ENCODE measurements around the gene EIF4E1B.

EIF4E1B gene

DNA sequence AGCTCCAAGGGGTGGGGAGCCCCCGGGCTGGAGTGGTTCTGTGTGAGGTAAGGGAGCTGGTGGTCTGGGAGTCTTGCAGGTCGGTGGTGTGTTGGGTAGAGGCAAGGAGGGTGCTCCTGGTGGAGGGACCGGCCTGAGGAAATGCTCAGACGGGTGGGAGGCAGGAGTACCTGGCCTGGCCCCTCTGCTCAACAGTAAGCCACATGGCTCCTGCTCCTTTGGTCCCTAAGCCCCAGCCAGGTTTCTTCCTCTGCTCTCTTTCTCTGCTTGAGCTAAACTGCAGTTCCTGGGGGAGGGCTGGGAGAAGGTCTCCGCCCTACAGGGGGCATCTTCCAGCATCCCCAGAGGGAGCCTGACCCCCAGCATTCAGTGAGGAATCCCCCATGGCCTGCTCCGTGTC, 34.0 kb downstream of the EIF4E1B start:
- DNase-seq (ENCODE audit: low spot score): no peak

DNA sequence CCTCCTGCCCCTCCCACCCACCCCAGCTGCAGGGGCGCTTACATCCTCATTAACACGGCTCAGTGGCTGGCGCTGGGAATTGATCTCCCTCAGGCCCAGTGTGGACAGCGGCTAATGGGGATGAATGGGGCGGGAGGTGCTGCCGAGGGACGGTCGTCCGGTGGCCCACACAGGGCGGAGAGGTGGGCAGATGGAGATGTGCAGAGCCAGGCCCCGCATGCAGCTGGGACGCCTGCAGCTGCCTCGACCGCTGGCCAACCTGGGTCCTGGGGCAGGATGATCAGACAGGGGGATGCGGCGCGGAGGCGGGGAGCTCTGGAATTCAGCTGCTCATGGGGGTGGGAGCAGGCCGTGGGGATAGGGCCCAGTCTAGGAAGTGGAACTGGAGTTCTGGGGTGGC, 34.4 kb downstream of the EIF4E1B start:
- DNase-seq (ENCODE audit: low spot score): no peak

DNA sequence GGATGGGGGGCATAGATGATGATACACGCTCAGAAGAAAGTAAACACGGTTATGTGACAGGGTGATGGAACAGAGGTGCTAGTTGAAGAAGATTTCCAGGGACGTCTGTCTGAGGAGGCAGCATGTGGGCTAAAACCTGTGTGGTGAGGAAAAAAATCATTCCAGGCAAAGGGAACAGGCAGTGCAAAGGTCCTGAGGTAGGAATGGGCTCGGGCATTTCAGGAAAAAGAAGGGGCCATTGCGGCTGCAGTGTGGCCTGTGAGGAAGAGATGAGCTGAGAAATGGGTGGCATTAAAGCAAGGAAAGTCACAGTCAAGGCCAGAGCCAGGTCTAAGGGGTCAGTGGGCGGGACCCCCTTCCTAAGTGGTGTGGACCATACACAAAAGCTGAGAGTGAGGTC, 35.0 kb downstream of the EIF4E1B start:
- no peak for DNase-seq (ENCODE audit: low spot score)

DNA sequence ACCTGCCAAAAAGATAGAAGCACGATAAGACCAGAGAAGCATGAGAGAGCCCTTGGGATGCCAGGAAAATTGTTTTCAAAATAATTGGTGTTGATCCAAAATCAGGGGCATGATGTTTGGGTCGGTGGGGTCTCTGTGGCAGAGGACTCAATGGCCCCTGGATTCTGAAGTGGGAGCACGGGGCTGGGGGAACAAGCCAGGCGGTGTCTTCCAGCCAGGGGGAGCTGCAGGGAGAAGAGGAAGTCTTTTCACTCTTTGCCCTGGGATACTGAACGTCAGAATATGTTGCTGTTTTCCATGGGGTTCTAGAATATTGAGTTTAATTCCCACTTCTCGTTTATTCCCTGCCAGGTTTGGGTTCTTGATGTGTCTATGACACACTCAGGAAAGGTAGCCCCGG, 37.2 kb downstream of the EIF4E1B start:
- DNase-seq (ENCODE audit: low spot score): no peak

DNA sequence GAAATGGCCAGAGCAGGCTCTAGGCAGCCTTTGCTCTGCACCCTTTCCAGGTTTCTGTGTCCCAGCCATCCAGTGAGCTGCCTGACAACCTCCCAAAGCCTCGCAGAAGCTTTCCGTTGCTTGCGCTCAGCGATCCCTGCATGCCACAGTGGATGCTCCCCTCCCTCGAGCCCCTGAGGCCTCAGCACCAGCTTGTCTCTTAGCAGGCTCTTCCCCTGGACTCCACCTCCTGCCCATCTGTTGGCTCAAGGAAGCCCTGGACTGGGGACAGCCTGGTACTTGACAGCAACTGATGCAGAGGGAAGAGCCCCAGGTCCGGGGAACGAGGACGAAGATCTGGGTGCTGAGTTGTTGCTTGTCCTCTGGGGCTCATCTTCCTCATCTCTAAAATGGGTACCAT, 40.0 kb downstream of the EIF4E1B start:
- no peak for DNase-seq (ENCODE audit: low spot score)

DNA sequence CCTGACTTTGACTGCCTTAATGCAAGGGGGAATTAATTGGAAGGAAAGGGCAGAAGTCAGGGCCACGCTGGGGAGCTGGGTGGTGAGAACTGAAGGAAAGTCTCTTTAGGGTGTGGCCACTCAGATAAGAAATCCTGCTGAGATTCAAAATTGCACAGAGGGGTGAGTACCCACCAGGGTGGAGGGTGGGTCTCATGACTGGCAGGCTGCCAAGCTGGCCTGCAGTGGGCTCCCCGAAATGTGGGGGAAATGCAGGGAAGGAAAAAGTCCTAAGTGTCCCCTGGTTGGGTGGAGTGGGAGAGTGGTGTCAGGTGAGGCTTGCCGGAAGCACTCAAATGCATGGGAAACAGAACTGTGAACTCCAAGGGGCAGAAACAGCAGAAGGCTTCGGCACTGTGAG, 40.9 kb downstream of the EIF4E1B start:
- no peak for DNase-seq (ENCODE audit: low spot score)

DNA sequence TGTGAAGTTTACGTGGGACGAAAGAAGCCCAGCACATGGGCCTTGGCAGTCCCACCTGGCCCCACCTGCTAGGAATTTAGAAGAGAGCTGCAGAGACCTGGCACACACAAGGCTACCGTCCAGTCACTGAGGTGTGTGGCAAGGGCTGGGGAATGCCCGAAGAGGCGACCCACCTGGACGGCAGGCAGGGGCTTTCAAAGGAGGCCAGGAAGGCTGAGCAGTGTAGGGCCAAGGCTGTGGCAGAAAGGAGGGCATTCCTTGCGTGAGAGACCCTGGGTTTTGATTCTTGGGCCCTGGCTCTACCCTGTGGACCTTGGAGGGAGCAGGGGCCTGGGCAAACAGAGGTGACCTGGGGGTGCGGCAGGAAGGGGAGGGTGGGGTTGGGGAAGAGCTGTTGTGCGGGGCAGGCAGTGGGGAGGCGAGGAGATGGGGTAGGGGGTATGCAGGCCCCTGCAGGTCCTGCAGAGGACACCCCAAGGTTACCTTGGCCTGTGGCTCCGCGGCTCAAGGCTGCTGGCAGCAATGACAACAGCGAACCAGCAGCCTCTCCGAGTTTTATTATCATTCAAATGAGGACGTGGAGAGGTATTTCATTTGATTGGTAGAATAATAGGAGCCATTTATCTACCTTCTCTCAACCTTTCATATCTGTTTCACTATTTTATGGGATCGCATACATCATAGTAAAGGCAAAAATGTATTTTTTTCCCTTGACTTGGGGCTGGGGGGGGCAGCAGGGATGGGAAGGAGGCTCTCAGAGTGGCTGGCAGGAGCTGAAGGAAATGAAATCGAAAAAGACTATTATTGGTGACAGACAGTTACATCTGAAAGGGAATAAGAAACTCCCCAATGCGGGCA, 41.6 kb downstream of the EIF4E1B start:
- no peak for DNase-seq (ENCODE audit: low spot score)

DNA sequence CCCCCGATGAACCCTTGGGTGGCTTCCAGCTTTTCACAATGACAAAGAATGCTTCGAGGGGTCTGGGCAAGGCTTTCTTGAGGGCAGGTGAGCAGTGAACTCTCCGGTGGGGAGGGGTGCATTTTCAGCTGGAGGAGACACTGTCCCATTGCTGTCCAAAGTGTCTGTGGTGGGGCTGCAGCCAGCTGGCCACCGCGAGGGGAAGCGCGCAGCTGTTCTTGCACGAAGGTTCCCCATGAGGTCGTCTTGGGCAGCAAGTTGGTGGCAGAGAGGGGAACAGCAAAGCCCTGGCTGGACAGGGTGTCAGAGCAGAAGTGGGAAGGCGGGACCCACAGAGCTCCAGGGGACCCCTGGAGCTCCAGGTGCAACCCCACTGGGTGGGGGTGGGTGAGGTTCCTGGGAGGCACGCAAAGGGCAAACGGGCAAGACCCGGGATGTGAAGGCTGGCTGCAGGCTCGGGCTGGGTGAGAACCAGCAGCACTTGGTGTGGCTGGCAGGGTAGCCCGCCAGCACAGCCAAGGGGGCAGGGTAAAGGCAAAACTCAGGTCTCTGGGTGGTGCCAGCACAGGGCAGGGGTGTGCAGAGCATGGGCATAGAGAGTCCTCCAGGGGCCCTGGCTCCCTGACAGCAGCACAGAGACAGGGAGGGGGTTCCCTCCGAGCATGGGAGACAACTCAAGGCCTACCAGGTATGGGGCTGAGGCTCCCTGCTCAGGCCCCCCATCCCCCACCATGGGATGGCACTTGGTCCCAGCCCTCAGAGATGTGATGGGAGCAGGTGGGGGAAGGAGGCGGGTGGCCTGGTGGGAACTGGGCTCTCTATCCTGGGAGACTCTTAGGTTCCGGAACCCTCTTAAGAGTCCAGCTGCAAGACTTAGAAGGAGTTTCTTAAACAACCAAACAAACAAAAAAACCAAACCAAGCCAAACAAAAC, 43.4 kb downstream of the EIF4E1B start:
- DNase-seq (ENCODE audit: low spot score): no peak

DNA sequence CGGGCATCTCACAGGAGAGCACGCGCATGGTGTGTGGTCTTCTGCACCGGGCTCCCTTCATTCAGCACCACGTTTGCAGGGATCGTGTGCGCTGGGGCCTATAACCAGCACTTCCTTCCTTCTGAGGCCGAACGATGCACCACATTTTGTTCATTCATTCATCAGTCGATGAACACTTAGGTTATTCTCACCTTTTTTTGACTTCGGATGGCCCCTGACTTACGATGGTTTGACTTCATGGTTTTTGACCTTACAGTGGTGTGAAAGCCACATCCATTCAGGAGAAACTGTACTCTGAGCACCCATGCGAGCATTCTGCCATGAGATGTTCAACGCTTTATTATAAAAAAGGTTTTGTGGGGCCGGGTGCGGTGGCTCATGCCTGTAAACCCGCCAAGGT, 44.3 kb downstream of the EIF4E1B start:
- DNase-seq (ENCODE audit: low spot score): no peak

DNA sequence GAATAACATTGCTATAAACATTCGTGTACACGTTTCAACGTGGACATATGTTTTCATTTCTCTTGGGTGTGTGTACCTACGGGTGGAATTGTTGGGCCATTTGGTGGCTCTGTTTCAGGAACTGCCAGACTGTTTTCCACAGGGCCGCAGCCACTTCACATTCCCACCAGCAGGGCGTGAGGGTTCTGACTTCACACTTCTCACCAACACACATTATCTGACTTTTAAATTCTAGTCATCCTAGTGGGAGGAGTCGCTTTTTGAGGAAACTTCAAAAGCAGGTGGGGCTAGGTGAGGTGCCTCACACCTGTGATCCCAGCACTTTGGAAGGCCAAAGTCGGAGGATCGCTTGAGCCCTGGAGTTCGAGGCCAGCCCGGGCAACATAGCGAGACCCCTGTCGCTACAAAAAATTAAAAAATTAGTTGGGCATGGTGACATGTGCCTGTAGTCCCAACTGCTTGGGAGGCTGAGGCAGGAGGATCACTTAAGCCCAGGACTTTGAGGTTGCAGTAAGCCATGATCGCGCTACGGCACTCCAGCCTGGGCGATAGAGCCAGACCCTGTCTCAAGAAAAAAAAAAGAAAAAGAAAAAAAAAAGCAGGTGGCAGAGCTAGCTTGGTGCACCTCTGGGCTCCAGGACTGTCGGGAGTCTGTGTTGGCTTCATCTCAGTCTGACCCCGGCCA, 45.3 kb downstream of the EIF4E1B start:
- DNase-seq (ENCODE audit: low spot score): peak; percentile 38

DNA sequence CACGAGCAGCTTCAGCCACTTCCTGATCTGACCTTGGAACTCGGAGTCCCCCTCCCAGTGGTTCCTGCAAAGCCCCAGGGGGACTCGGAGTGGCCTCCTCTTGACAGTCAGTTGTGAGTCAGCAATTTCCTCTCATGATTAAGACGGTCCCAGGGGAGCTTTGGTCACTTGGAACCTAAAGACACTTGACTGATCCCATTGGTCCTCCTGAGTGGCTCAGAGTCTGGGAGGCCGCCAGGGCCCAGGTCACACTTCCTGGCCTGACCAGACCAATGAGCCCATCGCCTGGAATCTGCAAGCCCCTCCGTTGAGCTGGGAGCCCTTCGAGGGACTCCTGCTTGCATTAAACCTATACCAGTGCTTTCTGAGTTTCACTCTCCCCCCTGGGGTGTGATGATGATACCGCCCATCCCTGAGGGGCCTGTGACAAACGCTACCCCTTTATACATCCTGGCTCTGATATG, 45.9 kb downstream of the EIF4E1B start:
- peak; percentile 71 for DNase-seq (ENCODE audit: low spot score)

DNA sequence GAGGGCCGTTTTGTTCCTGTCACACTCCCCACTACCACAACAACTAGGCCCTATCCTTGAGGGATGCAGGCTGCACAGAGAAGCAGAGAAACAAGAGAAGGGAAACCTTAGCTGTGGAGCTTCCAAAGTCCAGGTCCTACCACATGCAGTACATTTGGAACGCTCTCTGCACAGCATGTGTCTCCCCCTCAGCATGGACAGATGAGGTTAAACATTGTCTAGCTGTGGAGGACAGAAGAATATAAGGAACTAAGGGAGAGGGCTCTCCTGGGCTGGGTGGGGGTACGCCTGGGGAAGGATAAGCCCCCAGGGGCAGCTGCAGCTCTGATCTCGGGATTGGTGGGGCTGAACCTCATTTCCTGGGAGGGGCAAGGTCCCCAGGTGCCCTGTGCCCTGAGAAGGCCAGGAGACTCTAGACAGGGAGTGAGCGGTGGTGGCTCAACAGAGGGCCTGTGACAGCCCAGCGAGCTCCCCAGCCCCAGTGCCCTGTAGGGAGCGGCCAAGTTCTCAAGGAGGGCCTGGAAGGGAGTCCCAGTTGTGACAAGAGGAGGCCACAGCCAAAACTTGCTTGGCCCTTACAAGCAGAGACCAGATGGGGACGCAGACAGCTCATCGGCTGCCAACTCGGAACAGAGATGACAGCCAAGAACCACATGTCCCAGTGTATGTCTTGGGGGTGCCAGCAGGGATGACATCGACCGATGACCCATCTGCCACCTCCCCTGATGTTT, 46.9 kb downstream of the EIF4E1B start:
- DNase-seq (ENCODE audit: low spot score): peak; percentile 30

DNA sequence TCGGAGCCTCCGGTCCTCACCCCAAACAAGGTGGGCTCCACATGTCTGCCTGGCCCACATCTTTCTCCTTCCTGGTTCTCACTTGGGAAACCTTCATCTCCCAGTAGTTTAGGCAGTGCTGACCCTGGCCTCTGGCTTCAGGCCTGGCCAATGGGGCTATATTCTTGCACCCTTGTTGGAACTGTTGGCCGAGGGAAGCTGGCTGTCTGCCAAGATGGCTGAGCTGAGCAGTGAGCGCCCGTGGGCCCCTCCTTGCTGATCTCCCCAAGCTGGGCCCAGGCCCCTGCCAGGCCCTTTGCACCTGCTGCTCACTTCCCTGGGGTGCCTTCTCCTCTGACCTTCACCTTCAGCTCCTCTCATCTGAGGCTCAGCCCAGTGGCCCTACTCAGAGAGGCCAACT, 48.1 kb downstream of the EIF4E1B start:
- DNase-seq (ENCODE audit: low spot score): no peak

DNA sequence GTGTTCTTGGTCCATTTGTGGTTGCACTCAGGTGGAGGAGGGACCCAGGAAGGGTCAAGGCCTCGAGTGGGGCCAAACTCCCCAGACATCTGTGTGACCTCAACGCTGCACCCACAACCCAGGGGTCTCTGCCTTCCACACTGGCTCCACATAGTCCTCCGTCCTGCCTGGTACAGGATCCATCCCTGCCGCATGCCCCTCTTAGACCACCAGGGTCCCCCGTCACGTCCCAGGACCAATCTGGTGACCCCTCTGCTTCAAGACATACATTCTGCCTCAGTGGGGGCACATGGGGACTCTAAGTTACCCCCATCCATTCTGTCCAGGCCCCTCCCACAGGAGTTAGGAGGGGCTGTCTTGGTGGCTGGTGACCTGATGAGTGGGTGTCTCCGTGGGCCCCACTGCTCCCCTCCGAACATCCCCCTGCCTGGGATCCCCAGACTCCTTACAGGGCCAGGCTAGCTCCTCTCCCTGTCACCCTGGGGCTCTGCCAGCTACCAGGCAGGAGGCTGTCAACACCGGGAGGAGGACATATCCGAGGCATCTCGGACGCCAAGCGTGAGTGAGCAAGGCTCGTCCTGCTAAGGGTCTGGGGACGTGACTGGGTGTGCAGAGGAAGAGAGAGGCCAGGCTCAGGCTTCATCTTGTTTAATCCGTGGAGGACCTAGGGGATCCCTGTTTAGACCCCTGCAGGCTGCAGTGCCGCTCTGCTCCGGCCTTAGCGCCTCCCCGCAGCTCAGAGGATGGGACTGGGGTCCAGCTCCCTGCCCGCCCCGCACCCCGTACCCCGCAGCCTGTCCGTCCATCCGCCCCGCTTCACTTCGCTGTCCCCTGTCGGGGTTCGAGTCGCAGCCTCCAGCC, 49.1 kb downstream of the EIF4E1B start:
- no peak for DNase-seq (ENCODE audit: low spot score)

DNA sequence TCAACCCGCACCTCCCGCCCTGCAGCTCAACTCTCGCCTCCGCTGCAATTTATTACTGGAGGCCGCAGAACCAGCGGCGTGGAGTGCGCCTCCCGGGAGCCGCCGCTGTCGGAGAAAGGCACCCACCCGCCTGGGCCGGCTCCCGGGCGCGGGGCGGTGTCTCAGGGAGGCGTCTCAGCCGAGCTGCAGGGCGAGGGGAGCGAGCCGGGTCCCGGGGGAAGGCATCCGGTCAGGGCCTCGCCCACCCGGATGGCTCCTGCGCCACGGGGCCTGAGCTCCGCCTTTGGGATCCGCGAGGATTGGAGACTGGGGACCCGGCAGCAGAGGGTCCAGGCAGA, 49.7 kb downstream of the EIF4E1B start:
- no peak for DNase-seq (ENCODE audit: low spot score)

DNA sequence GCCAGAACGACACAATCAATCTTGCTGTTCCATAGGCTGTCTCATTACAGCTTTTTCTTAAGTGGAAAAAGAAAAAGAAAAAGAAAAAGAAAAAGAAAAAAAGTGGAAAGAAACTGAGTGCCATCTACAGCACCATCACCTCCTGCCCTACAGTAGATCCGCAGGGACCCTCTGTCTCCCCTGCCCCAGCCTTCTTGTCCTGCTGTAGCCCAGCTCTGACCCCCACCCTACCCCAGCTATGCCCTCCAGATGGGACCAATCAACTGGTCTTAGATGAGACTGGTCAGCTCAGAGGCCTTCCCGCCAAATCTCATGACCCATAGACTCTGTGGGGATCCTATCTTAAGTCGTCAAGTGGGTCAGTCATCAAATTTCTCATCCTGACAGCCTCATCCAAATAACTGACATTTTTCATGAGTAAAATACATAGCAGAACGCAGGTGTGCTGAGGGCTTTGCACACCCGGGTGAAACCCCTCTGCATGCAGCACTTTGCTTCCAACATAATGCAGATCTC, 51.6 kb downstream of the EIF4E1B start:
- no peak for DNase-seq (ENCODE audit: low spot score)

DNA sequence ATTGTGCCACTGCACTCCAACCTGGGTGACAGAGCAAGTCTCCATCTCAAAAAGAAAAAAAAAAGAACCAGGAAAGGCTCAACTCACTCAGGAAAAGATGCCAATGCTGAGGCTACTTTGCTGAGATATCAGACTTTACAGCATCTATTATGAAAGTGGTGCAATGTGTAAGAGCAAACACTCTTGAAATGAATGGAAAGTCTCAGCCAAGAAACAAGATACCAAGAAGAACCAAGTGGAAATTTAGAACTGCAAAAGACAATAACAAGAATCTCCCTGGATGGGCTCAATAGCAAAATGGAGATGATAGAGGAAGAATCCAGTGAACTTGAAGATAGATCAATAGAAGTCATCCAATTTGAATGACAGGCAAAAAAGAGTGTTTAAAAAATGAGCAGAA, 54.5 kb downstream of the EIF4E1B start:
- DNase-seq (ENCODE audit: low spot score): no peak

DNA sequence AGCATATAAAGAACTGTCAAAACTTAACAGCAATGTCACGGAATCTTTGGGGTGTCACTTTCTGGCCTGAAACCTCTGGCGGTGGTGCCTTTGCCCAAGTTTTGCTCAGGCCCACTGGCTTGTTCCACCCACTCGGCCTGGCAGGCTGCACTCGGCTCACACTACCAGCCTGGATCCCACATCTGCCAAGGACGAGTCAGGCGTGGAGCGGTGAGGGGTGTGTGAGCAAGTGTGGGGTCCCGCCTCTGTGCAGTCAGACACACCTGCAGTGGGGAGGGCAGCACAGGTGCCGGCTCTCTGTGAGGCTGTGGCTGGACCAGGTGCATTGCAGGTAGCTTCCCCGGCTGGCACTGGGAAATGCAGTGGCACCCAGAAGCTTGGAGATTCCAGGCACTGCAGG, 56.8 kb downstream of the EIF4E1B start:
- no peak for DNase-seq (ENCODE audit: low spot score)

DNA sequence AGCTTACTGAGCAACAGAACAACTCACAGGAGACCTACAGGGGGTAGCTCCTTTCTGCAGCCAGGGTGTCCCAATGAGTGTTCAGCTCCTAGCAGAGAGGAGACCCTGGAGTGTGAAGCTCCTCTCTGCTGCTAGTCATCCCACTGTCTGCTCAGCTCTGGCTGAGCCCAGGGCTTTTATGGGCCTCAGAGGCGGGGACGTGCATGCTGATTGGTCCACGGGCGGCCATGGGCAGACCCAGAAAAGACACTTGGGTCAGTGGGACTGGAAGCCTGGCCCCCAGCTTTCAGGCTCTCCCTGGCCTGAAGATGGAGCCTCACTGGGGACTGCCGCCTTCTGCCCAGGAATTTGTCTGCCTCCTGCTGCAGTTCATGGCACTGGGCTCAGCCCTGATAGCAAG, 57.4 kb downstream of the EIF4E1B start:
- DNase-seq (ENCODE audit: low spot score): no peak

DNA sequence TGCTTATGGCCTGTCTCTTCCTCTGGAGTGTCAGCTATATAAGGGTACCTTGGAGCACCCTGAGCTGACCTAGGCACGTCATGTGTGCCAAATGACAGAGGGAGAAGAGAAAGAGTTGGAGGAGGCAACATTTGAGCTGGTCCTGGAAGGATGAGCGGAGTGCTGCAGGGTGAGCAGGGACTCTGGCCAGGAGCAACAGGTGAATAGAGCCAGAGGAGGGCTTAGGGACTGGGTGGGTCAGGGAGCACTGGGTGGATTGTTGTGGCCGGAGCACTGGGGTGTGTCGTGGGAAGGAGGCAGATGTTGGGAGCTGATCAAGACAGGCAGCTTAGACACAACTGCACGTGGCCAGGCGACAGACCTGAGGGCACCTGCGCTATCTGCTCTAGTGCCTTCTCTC, 60.4 kb downstream of the EIF4E1B start:
- no peak for DNase-seq (ENCODE audit: low spot score)

DNA sequence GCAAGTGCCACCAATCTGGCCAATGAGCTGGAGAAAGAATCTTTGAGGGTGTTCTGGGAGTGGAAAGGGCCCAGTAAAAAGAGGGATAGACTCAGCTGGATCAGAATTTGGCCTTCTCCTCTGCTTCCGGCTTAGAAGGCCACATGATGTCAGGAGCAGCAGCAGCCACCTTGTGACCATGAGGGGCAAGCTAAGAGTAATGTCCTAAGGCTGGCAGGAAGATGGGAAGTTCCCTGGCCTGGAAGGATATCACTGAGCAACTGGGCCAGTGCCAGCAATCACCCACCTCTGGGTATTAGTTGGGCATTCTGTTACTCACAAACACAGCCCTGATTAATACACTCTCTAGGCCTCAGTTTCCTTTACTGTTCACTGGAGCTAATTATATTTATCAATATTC, 61.0 kb downstream of the EIF4E1B start:
- DNase-seq (ENCODE audit: low spot score): no peak
